ENCODE results near the gene GHRH.

DNA sequence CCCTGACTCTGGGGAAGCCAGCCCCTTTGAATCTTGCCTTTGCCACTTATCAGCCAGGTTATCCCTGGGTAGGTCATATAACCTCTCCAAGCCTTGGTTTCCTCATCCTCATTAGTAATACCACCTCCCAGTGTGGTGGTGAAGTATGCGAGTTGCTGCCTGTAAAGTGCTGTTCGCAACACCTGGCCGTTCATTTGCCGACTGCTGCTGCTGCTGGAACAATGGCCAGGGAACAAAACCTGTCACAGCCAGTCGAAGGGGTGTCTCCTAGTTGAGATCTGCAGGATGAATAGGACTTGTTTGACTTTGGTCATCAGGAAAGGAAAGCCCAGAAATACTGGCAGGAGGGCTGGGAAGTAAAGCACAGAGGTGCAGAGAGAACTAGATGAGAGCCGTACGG, 34.0 kb upstream of the GHRH start:
- TF ChIP-seq, protein P1, sequence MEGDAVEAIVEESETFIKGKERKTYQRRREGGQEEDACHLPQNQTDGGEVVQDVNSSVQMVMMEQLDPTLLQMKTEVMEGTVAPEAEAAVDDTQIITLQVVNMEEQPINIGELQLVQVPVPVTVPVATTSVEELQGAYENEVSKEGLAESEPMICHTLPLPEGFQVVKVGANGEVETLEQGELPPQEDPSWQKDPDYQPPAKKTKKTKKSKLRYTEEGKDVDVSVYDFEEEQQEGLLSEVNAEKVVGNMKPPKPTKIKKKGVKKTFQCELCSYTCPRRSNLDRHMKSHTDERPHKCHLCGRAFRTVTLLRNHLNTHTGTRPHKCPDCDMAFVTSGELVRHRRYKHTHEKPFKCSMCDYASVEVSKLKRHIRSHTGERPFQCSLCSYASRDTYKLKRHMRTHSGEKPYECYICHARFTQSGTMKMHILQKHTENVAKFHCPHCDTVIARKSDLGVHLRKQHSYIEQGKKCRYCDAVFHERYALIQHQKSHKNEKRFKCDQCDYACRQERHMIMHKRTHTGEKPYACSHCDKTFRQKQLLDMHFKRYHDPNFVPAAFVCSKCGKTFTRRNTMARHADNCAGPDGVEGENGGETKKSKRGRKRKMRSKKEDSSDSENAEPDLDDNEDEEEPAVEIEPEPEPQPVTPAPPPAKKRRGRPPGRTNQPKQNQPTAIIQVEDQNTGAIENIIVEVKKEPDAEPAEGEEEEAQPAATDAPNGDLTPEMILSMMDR (IDR thresholded peaks at IDR 0.05), result no peak
- TF ChIP-seq POLR2AphosphoS5 (IDR thresholded peaks at IDR 0.05; ENCODE audit: low read depth, low read length) (no peak), SIN3A (IDR thresholded peaks at IDR 0.05; ENCODE audit: borderline replicate concordance, insufficient read depth, low read depth, low read length) (no peak)
- TF ChIP-seq, protein P2, sequence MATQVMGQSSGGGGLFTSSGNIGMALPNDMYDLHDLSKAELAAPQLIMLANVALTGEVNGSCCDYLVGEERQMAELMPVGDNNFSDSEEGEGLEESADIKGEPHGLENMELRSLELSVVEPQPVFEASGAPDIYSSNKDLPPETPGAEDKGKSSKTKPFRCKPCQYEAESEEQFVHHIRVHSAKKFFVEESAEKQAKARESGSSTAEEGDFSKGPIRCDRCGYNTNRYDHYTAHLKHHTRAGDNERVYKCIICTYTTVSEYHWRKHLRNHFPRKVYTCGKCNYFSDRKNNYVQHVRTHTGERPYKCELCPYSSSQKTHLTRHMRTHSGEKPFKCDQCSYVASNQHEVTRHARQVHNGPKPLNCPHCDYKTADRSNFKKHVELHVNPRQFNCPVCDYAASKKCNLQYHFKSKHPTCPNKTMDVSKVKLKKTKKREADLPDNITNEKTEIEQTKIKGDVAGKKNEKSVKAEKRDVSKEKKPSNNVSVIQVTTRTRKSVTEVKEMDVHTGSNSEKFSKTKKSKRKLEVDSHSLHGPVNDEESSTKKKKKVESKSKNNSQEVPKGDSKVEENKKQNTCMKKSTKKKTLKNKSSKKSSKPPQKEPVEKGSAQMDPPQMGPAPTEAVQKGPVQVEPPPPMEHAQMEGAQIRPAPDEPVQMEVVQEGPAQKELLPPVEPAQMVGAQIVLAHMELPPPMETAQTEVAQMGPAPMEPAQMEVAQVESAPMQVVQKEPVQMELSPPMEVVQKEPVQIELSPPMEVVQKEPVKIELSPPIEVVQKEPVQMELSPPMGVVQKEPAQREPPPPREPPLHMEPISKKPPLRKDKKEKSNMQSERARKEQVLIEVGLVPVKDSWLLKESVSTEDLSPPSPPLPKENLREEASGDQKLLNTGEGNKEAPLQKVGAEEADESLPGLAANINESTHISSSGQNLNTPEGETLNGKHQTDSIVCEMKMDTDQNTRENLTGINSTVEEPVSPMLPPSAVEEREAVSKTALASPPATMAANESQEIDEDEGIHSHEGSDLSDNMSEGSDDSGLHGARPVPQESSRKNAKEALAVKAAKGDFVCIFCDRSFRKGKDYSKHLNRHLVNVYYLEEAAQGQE (IDR thresholded peaks at IDR 0.05; ENCODE audit: insufficient read depth in 1 of 2, low read depth in 2 of 2, low read length in 1 of 2), result no peak
